ENCODE results near the gene NCKAP5. TPM values are rescaled to one million over a fixed set of nuclear protein-coding genes. Genes with fewer than 3 reads are reported as not detected.

The NCKAP5 gene
- polyA plus RNA-seq, 1 experiment, result 16.6 TPM

DNA sequence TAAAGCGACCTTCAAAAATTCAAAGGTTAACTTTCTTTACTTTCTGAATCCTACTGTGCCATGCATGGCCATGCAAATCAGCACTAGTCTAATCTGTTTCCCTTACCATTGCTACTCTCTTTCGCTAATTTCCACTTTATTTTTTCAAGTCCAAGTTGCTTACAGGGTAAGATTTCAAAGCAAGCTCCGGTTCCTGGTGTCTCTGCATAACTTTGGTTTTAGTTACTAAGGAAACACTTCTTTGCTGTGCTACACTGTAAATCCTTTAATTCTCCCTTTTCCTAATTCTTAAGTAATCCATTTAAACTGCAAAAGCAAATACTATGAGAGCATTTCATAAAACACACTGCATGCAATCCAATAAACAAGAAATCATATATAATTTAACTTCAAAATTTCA is 514.7 kb downstream of the NCKAP5 start:
- ChIA-PET POLR2A (no interaction called here), CTCF (no interaction called here)
- DNase-seq (ENCODE audit: low read depth, low spot score), result no peak
- no peak overlapping the region for H3K4me3 ChIP-seq (ENCODE audit: low read depth, low read length)
- H3K27ac ChIP-seq (ENCODE audit: low read depth, low read length), result no peak overlapping the region
- H3K27me3 ChIP-seq (ENCODE audit: control insufficient read depth, insufficient read depth, low read length), result no peaks in the 10 kb centered on the region
- no peaks in the 10 kb centered on the region for H3K9me3 ChIP-seq (ENCODE audit: control insufficient read depth, insufficient read depth, low read length)
- no peak for TF ChIP-seq CTCF (IDR thresholded peaks at IDR 0.05; ENCODE audit: low read depth, low read length)

DNA sequence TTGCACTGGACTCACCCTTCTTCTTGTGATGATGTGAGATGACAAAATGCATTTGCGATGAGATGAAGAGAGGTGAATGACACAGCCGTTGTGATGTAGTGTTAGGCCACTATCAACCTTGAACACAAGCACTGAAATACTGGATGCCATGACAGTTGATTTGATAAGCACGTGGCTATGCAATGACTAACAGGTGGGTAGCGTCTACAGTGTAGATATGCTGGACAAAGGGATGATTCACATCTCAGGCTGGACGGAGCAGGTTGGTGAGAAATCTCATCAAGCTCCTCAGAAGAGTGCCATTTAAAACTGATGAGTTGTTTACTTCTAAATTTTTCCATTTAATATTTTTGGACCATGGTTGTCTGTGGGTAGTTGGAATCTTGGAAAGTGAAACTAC is 522.5 kb downstream of the NCKAP5 start:
- POLR2A ChIA-PET, result no interaction called here
- no peak for TF ChIP-seq CTCF (IDR thresholded peaks at IDR 0.05; ENCODE audit: low read depth, low read length)
- no peaks in the 10 kb centered on the region for H3K27me3 ChIP-seq (ENCODE audit: control insufficient read depth, insufficient read depth, low read length)
- no peak overlapping the region for H3K4me3 ChIP-seq (ENCODE audit: low read depth, low read length)
- no peak overlapping the region for H3K27ac ChIP-seq (ENCODE audit: low read depth, low read length)
- H3K9me3 ChIP-seq (ENCODE audit: control insufficient read depth, insufficient read depth, low read length), result no peaks in the 10 kb centered on the region
- DNase-seq (ENCODE audit: low read depth, low spot score), result no peak
- CTCF ChIA-PET, result no interaction called here

- Histone ChIP-seq H3K9me3 (ENCODE audit: control insufficient read depth, insufficient read depth, low read length) (no peaks in the 10 kb centered on the region), H3K4me3 (ENCODE audit: low read depth, low read length) (no peak overlapping the region), H3K27ac (ENCODE audit: low read depth, low read length) (no peak overlapping the region), H3K27me3 (ENCODE audit: control insufficient read depth, insufficient read depth, low read length) (no peaks in the 10 kb centered on the region)
- no peak for TF ChIP-seq CTCF (IDR thresholded peaks at IDR 0.05; ENCODE audit: low read depth, low read length)
- POLR2A ChIA-PET, result no interaction called here
- CTCF ChIA-PET, result no interaction called here
- no peak for DNase-seq (ENCODE audit: low read depth, low spot score)
Observed at GRCh38 chr2:133044556-133044955, 523.7 kb downstream of the NCKAP5 start.

DNA sequence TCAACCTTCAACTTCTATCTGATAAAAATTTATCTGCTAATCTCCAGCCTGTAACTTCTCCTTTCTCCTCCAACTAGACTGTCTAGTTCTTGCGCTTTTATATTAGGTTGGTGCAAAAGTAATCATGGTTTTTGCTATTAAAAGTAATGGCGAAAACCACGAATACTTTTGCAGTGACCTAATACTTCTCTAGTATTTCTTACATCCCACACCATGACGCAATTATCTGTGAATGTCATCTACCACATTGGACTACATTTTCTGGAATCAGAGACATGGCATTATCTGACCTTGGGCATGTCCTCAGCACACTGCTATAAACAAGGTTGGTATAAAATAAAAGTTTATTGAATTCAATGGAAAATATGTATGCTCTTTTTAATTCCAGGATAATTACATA is 528.1 kb downstream of the NCKAP5 start:
- Histone ChIP-seq H3K27me3 (ENCODE audit: control insufficient read depth, insufficient read depth, low read length) (no peaks in the 10 kb centered on the region), H3K9me3 (ENCODE audit: control insufficient read depth, insufficient read depth, low read length) (no peaks in the 10 kb centered on the region), H3K4me3 (ENCODE audit: low read depth, low read length) (no peak overlapping the region), H3K27ac (ENCODE audit: low read depth, low read length) (no peak overlapping the region)
- ChIA-PET POLR2A (no interaction called here), CTCF (no interaction called here)
- no peak for DNase-seq (ENCODE audit: low read depth, low spot score)
- no peak for TF ChIP-seq CTCF (IDR thresholded peaks at IDR 0.05; ENCODE audit: low read depth, low read length)

- no peak overlapping the region for H3K4me3 ChIP-seq (ENCODE audit: low read depth, low read length)
- DNase-seq (ENCODE audit: low read depth, low spot score), result no peak
- no peak overlapping the region for H3K27ac ChIP-seq (ENCODE audit: low read depth, low read length)
- TF ChIP-seq CTCF (IDR thresholded peaks at IDR 0.05; ENCODE audit: low read depth, low read length), result no peak
- CTCF ChIA-PET, result no interaction called here
- H3K9me3 ChIP-seq (ENCODE audit: control insufficient read depth, insufficient read depth, low read length), result no peaks in the 10 kb centered on the region
- H3K27me3 ChIP-seq (ENCODE audit: control insufficient read depth, insufficient read depth, low read length), result no peaks in the 10 kb centered on the region
- POLR2A ChIA-PET, result no interaction called here
Observed at GRCh38 chr2:133039531-133039930, 528.7 kb downstream of the NCKAP5 start.

All from AG04450 (cell line).